ENCODE data around the gene NME7. TPM values are rescaled to one million over a fixed set of nuclear protein-coding genes. Genes with fewer than 3 reads are reported as not detected.

Gene NME7
- total and polyA plus RNA-seq, 4 donors: 6.2 to 43.7 (median 18.0) TPM

- peaks cover 0 to 7% (median 0%) of the 10 kb centered on the region in 5 donors for H3K4me1 ChIP-seq (ENCODE audit: control insufficient read depth in 5 of 5, insufficient read depth in 5 of 5, low read length in 5 of 5)
- H3K27me3 ChIP-seq (ENCODE audit: control insufficient read depth in 3 of 3, insufficient read depth in 3 of 3, low read length in 2 of 3): no peaks in the 10 kb centered on the region
- ATAC-seq (ENCODE audit: insufficient read depth, low FRiP score) (no peak), DNase-seq (no peak)
- H3K27ac ChIP-seq (ENCODE audit: low read depth in 1 of 2, low read length in 1 of 2): no peak overlapping the region
- TF ChIP-seq CTCF (IDR thresholded peaks at IDR 0.05; ENCODE audit: control extremely low read depth, extremely low read depth): no peak
- no peak overlapping the region for H3K4me3 ChIP-seq
- peaks cover 0 to 3% (median 1%) of the 10 kb centered on the region in 4 donors for H3K36me3 ChIP-seq (ENCODE audit: control insufficient read depth in 4 of 4, insufficient read depth in 4 of 4, low read length in 4 of 4)
- no peak overlapping the region for H3K9ac ChIP-seq (ENCODE audit: insufficient read depth in 1 of 2, low read length in 2 of 2)
- WGBS, 2 donors: 81 to 83% methylated on average over 2 of the region's 2 CpGs
- H3K9me3 ChIP-seq (ENCODE audit: control insufficient read depth in 4 of 4, insufficient read depth in 3 of 4, low read length in 3 of 4): no peaks in the 10 kb centered on the region
Observed at GRCh38 chr1:169235568-169235967, 132.0 kb downstream of the NME7 start.

GRCh38 chr1:169234780-169235179 lies 132.8 kb downstream of the NME7 start:
- Histone ChIP-seq H3K27me3 (ENCODE audit: control insufficient read depth in 3 of 3, insufficient read depth in 3 of 3, low read length in 2 of 3) (no peaks in the 10 kb centered on the region), H3K9ac (ENCODE audit: insufficient read depth in 1 of 2, low read length in 2 of 2) (no peak overlapping the region), H3K9me3 (ENCODE audit: control insufficient read depth in 4 of 4, insufficient read depth in 3 of 4, low read length in 3 of 4) (no peaks in the 10 kb centered on the region), H3K27ac (ENCODE audit: low read depth in 1 of 2, low read length in 1 of 2) (no peak overlapping the region), H3K4me1 (ENCODE audit: control insufficient read depth in 5 of 5, insufficient read depth in 5 of 5, low read length in 5 of 5) (peaks cover 0 to 7% (median 0%) of the 10 kb centered on the region in 5 donors), H3K36me3 (ENCODE audit: control insufficient read depth in 4 of 4, insufficient read depth in 4 of 4, low read length in 4 of 4) (peaks cover 0 to 3% (median 1%) of the 10 kb centered on the region in 4 donors), H3K4me3 (no peak overlapping the region)
- ATAC-seq (ENCODE audit: insufficient read depth, low FRiP score): no peak
- WGBS, 2 donors: 95 to 98% methylated on average over 3 of the region's 3 CpGs
- TF ChIP-seq CTCF (IDR thresholded peaks at IDR 0.05; ENCODE audit: control extremely low read depth, extremely low read depth): no peak
- no peak for DNase-seq

GRCh38 chr1:169217636-169218035 lies 150.0 kb downstream of the NME7 start:
- no peak overlapping the region for H3K4me3 ChIP-seq
- H3K4me1 ChIP-seq (ENCODE audit: control insufficient read depth in 5 of 5, insufficient read depth in 5 of 5, low read length in 5 of 5): no peaks in the 10 kb centered on the region
- H3K9me3 ChIP-seq (ENCODE audit: control insufficient read depth in 4 of 4, insufficient read depth in 3 of 4, low read length in 3 of 4): no peaks in the 10 kb centered on the region
- no peak overlapping the region for H3K9ac ChIP-seq (ENCODE audit: insufficient read depth in 1 of 2, low read length in 2 of 2)
- no peaks in the 10 kb centered on the region for H3K36me3 ChIP-seq (ENCODE audit: control insufficient read depth in 4 of 4, insufficient read depth in 4 of 4, low read length in 4 of 4)
- no peak overlapping the region for H3K27ac ChIP-seq (ENCODE audit: low read depth in 1 of 2, low read length in 1 of 2)
- no peak for ATAC-seq (ENCODE audit: insufficient read depth, low FRiP score)
- no peak for DNase-seq
- 33 to 72% methylated on average over 3 of the region's 3 CpGs for WGBS, 2 donors
- no peak for TF ChIP-seq CTCF (IDR thresholded peaks at IDR 0.05; ENCODE audit: control extremely low read depth, extremely low read depth)
- H3K27me3 ChIP-seq (ENCODE audit: control insufficient read depth in 3 of 3, insufficient read depth in 3 of 3, low read length in 2 of 3): no peaks in the 10 kb centered on the region

- Histone ChIP-seq H3K9me3 (ENCODE audit: control insufficient read depth in 4 of 4, insufficient read depth in 3 of 4, low read length in 3 of 4) (no peaks in the 10 kb centered on the region), H3K9ac (ENCODE audit: insufficient read depth in 1 of 2, low read length in 2 of 2) (no peak overlapping the region), H3K27me3 (ENCODE audit: control insufficient read depth in 3 of 3, insufficient read depth in 3 of 3, low read length in 2 of 3) (no peaks in the 10 kb centered on the region), H3K4me1 (ENCODE audit: control insufficient read depth in 5 of 5, insufficient read depth in 5 of 5, low read length in 5 of 5) (peaks cover 0 to under 1% (median 0%) of the 10 kb centered on the region in 5 donors), H3K36me3 (ENCODE audit: control insufficient read depth in 4 of 4, insufficient read depth in 4 of 4, low read length in 4 of 4) (no peaks in the 10 kb centered on the region), H3K4me3 (no peak overlapping the region), H3K27ac (ENCODE audit: low read depth in 1 of 2, low read length in 1 of 2) (no peak overlapping the region)
- no peak for TF ChIP-seq CTCF (IDR thresholded peaks at IDR 0.05; ENCODE audit: control extremely low read depth, extremely low read depth)
- WGBS, 2 donors: 99% methylated on average over 4 of the region's 4 CpGs
- DNase-seq (no peak), ATAC-seq (ENCODE audit: insufficient read depth, low FRiP score) (no peak)
Observed at GRCh38 chr1:169214598-169214997, 153.0 kb downstream of the NME7 start.

All from lung (tissue), 12 donors.